B cell (primary cell): ENCODE results near the gene PRAMEF4.
"Not testable (repeated sequence)": the region's sequence is repeated elsewhere in the genome, so short reads cannot be mapped to it uniquely, and the experiment has no call there.

Experiments
- CTCF ChIP-seq: fragments of 200-600 bp; IDR thresholded peaks from one replicate; pipeline ENCODE4 v1.8.0; 2022; ENCODE audit warnings: antibody characterized with exemption, mild to moderate bottlenecking
- EZH2 ChIP-seq: IDR thresholded peaks from 2 replicates; pipeline ENCODE4 v1.6.1; 2012; ENCODE audit warnings: borderline replicate concordance, low read depth, mild to moderate bottlenecking, moderate library complexity, low read length; ENCODE audit not compliant: insufficient read depth, poor library complexity, severe bottlenecking

GRCh38 chr1:12916310-12916709 lies 30.3 kb upstream of the PRAMEF4 start, which contains the start of gene PRAMEF7:
- not testable (repeated sequence) for TF ChIP-seq CTCF, EZH2
